G401.6 (cell line): ENCODE data around the gene CLCN7.

Experiments
- FAIRE-seq: peaks from 2 replicates; lab custom pipeline; 2012; peaks lifted over from hg19 to GRCh38; lab: Jason Lieb, UNC

CLCN7 gene

GRCh38 chr16:1474796-1475551 lies at the start of gene CLCN7:
Gene CLCN7, minus strand, starts transcription at chr16:1475028. Its CDS starts 54 bp downstream, at chr16:1474974.
- no peak for FAIRE-seq

- FAIRE-seq: no peak
These were observed 49.5 kb upstream of the CLCN7 start for GRCh38 chr16:1524366-1524765.

GRCh38 chr16:1523581-1524245 lies 48.9 kb upstream of the CLCN7 start:
- no peak for FAIRE-seq

GRCh38 chr16:1520461-1520860 lies 45.6 kb upstream of the CLCN7 start:
- FAIRE-seq: no peak

GRCh38 chr16:1519831-1520230 lies 45.0 kb upstream of the CLCN7 start:
- no peak for FAIRE-seq

GRCh38 chr16:1518626-1519135 lies 43.9 kb upstream of the CLCN7 start:
- no peak for FAIRE-seq

GRCh38 chr16:1514507-1514906 lies 39.7 kb upstream of the CLCN7 start:
- FAIRE-seq: no peak

GRCh38 chr16:1512774-1513173 lies 37.9 kb upstream of the CLCN7 start:
- no peak for FAIRE-seq

GRCh38 chr16:1511662-1512569 lies 37.1 kb upstream of the CLCN7 start:
- FAIRE-seq: no peak

GRCh38 chr16:1510941-1511351 lies 36.1 kb upstream of the CLCN7 start:
- FAIRE-seq: no peak

- no peak for FAIRE-seq
These were observed 35.4 kb upstream of the CLCN7 start for GRCh38 chr16:1510272-1510671.

- FAIRE-seq: no peak
These were observed 34.7 kb upstream of the CLCN7 start for GRCh38 chr16:1509307-1510221.

- no peak for FAIRE-seq
These were observed 33.8 kb upstream of the CLCN7 start for GRCh38 chr16:1508494-1509187.

GRCh38 chr16:1506494-1507213 lies 31.8 kb upstream of the CLCN7 start:
- FAIRE-seq: no peak

- FAIRE-seq: no peak
These were observed 31.1 kb upstream of the CLCN7 start for GRCh38 chr16:1505912-1506311.

GRCh38 chr16:1505073-1505844 lies 30.4 kb upstream of the CLCN7 start:
- FAIRE-seq: no peak

- FAIRE-seq: no peak
These were observed 28.5 kb upstream of the CLCN7 start for GRCh38 chr16:1503110-1503955.
